HPDE6-E6E7 (cell line): ENCODE data around the gene IGFBP4.

Experiments used
- DNase-seq: peaks from one replicate; pipeline ENCODE4 v3.0.0; 2011; ENCODE audit warnings: missing footprints; ENCODE audit errors: extremely low spot score

IGFBP4 gene

GRCh38 chr17:40490289-40490853 is 47.1 kb downstream of the IGFBP4 start:
- DNase-seq = no peak

GRCh38 chr17:40490982-40491381 is 47.7 kb downstream of the IGFBP4 start:
- DNase-seq = no peak

DNA sequence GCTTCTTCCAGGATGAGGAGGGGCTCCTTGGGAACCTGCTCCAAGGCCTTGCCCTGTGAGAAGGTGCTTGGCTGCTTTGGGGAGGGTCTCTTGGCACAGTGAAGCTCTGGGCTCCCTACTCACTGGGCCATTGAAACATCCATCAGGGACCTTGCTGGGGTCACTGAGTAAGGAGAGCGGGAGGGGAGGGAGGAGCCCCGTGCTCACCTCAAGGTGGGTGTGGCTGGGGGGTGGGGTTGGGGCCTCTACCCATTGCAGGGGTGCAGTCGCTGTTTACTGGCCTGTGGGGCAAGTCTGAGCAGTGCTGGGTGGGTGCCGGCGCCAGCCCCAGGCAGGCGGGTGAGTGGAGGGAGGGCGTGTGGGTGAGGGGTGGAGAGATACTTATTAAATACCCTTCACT is 48.2 kb downstream of the IGFBP4 start:
- no peak for DNase-seq

- DNase-seq = no peak
These were observed 50.4 kb downstream of the IGFBP4 start for GRCh38 chr17:40493697-40494096.

DNA sequence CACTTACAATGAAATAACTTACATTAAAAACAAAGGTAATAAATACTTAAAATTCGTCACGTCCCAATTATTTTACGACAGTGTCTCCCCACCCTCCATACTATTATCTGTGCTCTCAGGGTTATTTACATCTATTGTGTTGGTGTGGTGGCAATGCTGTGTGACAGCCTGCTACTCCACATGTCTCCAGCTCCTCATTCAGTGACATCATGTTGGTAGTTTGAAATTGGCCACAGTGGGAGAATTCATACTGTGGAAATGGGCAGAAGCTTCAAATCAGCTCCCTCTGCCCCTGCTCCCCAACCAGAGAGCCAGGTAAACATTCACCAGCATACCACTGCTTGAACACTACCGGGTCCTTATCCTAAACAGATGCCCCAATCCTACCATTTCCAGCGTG is 51.9 kb downstream of the IGFBP4 start:
- DNase-seq = no peak

DNA sequence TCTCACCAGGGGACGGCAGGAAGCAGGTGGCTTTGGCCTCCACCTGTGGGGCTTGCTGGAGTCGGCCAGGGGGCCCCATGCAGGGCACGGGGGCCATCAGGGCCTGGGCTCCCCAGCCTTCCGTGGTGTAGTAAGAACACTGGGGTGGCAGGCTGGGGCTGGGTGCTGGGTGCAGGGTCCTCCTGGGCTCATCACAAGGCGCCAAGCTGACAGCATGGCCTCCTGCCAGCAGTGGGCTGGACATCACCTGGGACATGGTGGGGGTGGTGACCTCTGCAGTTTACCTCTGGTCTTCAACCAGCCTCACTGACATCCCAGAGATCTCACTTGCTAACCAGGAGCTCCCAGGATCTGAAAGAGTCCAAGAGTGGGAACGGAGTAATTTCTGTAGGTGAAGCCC is 52.9 kb downstream of the IGFBP4 start:
- no peak for DNase-seq

GRCh38 chr17:40496634-40497420 is 53.6 kb downstream of the IGFBP4 start:
- no peak for DNase-seq

GRCh38 chr17:40497695-40498094 is 54.4 kb downstream of the IGFBP4 start:
- DNase-seq = no peak

DNA sequence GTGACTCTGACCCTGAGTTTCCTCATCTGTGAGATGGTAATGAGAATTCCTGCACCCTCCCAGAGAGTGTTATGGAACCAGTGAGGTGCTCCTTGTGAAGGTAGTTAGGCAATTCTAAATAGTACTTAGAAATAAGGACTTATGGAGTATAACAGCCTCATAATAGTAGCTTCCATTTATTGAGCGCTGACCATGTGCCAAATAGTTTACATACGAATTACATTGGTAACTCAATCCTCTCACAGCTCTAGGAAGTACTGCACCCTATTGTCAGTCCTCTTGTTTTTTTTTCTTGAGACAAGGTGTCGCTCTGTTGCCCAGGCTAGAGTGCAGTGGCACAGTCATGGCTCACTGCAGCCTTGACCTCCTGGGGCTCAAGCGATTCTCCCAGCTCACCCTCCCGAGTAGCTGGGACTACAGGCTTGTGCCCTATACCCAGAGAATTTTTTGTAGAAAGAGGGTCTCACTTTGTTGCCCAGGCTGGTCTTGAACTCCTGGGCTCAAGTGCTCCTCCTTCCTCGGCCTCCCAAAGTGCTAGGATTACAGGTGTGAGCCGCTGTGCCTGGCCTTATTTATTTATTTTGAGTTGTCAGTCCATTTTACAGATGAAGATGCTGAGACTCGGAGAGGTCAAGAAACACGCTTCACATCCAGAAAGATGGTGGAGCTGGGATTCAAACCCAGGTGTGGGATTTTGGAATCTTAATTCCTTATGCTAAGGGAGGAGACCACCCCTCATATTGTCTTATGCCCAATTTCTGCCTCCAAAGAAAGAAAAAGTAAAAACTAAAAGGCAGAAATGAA is 55.2 kb downstream of the IGFBP4 start:
- DNase-seq = no peak

- no peak for DNase-seq
These were observed 56.4 kb downstream of the IGFBP4 start for GRCh38 chr17:40499551-40500189.

- no peak for DNase-seq
These were observed 56.9 kb downstream of the IGFBP4 start for GRCh38 chr17:40500190-40500589.

- no peak for DNase-seq
These were observed 57.5 kb downstream of the IGFBP4 start for GRCh38 chr17:40500709-40501108.

- peak; percentile 94 for DNase-seq
These were observed 58.3 kb downstream of the IGFBP4 start, which contains the start of gene TNS4 for GRCh38 chr17:40501499-40501911. Gene TNS4 (minus strand): TSS chr17:40501623. CDS start chr17:40496425, 5,198 bp downstream.

DNA sequence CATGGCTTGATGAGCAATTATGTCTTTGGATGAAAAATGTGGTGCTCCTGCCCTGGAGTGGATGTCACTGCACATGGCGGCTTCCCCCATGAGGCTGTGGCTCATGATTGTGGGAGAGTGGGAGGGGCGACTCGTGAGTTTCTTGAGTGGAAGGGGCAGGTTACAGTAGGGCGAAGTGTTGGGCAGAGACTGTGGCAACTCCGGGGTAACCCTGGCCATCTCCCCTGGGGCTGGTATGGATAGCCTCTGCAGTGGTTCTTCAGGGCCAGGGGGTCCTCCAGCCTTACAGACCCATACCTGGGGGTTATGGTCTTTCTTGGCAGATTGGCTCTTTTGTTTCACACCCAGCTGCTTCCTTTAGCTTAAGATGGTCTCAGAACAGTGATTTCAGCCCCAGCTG is 59.5 kb downstream of the IGFBP4 start:
- DNase-seq = no peak

- no peak for DNase-seq
These were observed 59.9 kb downstream of the IGFBP4 start for GRCh38 chr17:40503154-40503553.

DNA sequence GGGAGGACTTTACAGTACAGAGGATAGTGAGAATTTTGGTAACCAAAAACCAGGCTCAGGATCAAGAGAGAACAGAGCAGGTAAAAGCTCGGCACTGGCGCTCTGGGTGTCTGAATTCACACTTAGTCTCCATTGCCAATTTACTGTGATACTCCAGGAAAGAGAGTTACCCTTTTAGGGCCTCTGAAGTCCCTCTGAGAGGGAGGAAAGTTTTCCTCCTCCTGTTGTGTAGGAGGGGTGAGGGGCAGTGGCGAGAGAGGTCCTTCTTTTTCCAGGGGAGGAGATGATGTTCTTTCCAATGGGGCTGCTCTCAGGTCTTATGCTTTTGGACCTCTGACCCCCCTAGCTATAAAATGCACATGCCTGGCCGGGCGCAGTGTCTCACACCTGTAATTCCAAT is 63.5 kb downstream of the IGFBP4 start:
- no peak for DNase-seq
